Measurements from ENCODE around the gene ATM.
"Not testable (repeated sequence)": the region's sequence is repeated elsewhere in the genome, so short reads cannot be mapped to it uniquely, and the experiment has no call there.

Gene ATM

DNA sequence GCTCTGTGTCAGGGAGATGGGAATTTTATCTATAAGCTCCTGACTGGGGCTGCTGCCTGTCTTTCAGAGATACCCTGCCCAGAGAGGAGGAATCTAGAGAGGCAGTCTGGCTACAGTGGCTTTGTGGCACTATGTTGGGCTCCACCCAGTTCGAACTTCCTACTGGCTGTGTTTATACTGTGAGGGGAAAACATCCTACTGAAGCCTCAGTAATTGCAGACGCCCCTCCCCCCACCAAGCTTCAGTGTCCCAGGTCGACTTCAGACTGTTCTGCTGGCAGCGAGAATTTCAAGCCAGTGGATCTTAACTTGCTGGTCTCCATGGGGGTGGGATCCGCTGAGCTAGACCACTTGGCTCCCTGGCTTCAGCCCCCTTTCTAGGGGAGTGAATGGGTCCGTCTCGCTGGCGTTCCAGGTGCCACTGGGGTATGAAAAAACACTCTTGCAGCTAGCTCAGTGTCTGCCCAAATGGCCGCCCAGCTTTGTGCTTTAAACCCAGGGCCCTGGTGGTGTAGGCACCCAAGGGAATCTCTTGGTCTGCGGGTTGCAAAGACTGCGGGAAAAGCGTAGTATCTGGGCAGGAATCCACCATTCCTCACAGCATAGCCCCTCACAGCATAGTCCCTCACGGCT lies 54.2 kb downstream of the ATM start:
- not testable (repeated sequence) for H3K27ac ChIP-seq (ENCODE audit: insufficient read depth, low read length, poor library complexity, severe bottlenecking); H3K4me1 ChIP-seq (ENCODE audit: control insufficient read depth, insufficient read depth, low read length, poor library complexity, severe bottlenecking); DNase-seq; H3K9me3 ChIP-seq (ENCODE audit: control insufficient read depth, low read length); H3K4me3 ChIP-seq (ENCODE audit: insufficient read depth, low read depth, low read length, poor library complexity, severe bottlenecking); H3K27me3 ChIP-seq (replicated peaks; ENCODE audit: control insufficient read depth, insufficient read depth, low read length, poor library complexity, severe bottlenecking)
- peaks cover 69% of the 10 kb centered on the region for H3K36me3 ChIP-seq (ENCODE audit: control insufficient read depth, insufficient read depth, low read length)

GRCh38 chr11:108278546-108278945 lies 55.7 kb downstream of the ATM start:
- Histone ChIP-seq H3K9me3 (ENCODE audit: control insufficient read depth, low read length) (no peaks in the 10 kb centered on the region), H3K4me3 (ENCODE audit: insufficient read depth, low read depth, low read length, poor library complexity, severe bottlenecking) (no peak overlapping the region), H3K4me1 (ENCODE audit: control insufficient read depth, insufficient read depth, low read length, poor library complexity, severe bottlenecking) (no peaks in the 10 kb centered on the region), H3K27me3 (replicated peaks; ENCODE audit: control insufficient read depth, insufficient read depth, low read length, poor library complexity, severe bottlenecking) (no peaks in the 10 kb centered on the region), H3K36me3 (ENCODE audit: control insufficient read depth, insufficient read depth, low read length) (peaks cover 68% of the 10 kb centered on the region), H3K27ac (ENCODE audit: insufficient read depth, low read length, poor library complexity, severe bottlenecking) (no peak overlapping the region)
- DNase-seq = no peak

DNA sequence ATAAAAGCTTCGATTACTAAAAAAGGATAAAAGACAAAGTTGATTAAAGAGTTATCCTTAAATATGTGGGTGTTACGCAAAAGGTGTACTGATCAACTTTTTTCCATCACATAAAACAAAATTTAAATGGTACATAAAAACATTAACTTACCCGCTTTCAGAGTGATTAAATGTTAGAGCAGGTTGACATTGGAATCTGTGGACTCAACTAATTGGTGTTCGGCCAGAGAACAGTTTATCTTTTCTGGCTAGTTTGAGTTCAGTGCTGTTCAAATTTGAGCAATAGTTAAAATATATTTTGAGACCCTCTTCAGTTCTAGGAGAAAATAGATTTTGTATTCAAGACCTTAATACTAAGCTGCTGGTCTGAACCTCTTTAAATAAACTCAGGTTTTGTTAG lies 56.1 kb downstream of the ATM start:
- peaks cover 66% of the 10 kb centered on the region for H3K36me3 ChIP-seq (ENCODE audit: control insufficient read depth, insufficient read depth, low read length)
- no peak overlapping the region for H3K4me3 ChIP-seq (ENCODE audit: insufficient read depth, low read depth, low read length, poor library complexity, severe bottlenecking)
- no peaks in the 10 kb centered on the region for H3K9me3 ChIP-seq (ENCODE audit: control insufficient read depth, low read length)
- H3K27me3 ChIP-seq (replicated peaks; ENCODE audit: control insufficient read depth, insufficient read depth, low read length, poor library complexity, severe bottlenecking) = no peaks in the 10 kb centered on the region
- no peak for DNase-seq
- H3K4me1 ChIP-seq (ENCODE audit: control insufficient read depth, insufficient read depth, low read length, poor library complexity, severe bottlenecking) = no peaks in the 10 kb centered on the region
- H3K27ac ChIP-seq (ENCODE audit: insufficient read depth, low read length, poor library complexity, severe bottlenecking) = no peak overlapping the region

GRCh38 chr11:108286370-108286769 lies 63.5 kb downstream of the ATM start:
- DNase-seq = no peak
- no peaks in the 10 kb centered on the region for H3K4me1 ChIP-seq (ENCODE audit: control insufficient read depth, insufficient read depth, low read length, poor library complexity, severe bottlenecking)
- H3K4me3 ChIP-seq (ENCODE audit: insufficient read depth, low read depth, low read length, poor library complexity, severe bottlenecking) = no peak overlapping the region
- peaks cover 83% of the 10 kb centered on the region for H3K36me3 ChIP-seq (ENCODE audit: control insufficient read depth, insufficient read depth, low read length)
- H3K27ac ChIP-seq (ENCODE audit: insufficient read depth, low read length, poor library complexity, severe bottlenecking) = no peak overlapping the region
- no peaks in the 10 kb centered on the region for H3K9me3 ChIP-seq (ENCODE audit: control insufficient read depth, low read length)
- H3K27me3 ChIP-seq (replicated peaks; ENCODE audit: control insufficient read depth, insufficient read depth, low read length, poor library complexity, severe bottlenecking) = no peaks in the 10 kb centered on the region

DNA sequence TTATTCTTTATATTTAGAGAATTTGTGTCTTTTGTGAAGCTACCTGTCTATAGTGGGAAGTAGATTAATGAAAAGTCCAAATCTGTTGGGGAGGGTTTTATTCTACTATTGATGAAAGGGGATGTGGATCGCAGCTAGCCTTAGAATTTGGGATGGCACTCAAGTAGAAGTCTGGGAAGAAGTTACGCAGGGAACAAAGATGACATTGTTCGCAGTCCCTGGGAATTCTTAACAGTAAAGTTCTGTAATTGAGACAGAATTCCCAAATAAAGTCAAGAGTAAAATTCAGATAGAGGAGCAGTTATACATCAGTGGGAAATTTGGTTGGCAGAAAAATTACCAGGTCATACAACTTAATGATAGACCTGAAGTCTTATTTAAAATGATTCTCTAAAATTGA lies 64.1 kb downstream of the ATM start:
- Histone ChIP-seq H3K9me3 (ENCODE audit: control insufficient read depth, low read length) (no peaks in the 10 kb centered on the region), H3K27ac (ENCODE audit: insufficient read depth, low read length, poor library complexity, severe bottlenecking) (no peak overlapping the region), H3K27me3 (replicated peaks; ENCODE audit: control insufficient read depth, insufficient read depth, low read length, poor library complexity, severe bottlenecking) (no peaks in the 10 kb centered on the region), H3K4me1 (ENCODE audit: control insufficient read depth, insufficient read depth, low read length, poor library complexity, severe bottlenecking) (no peaks in the 10 kb centered on the region), H3K36me3 (ENCODE audit: control insufficient read depth, insufficient read depth, low read length) (peaks cover 83% of the 10 kb centered on the region), H3K4me3 (ENCODE audit: insufficient read depth, low read depth, low read length, poor library complexity, severe bottlenecking) (no peak overlapping the region)
- DNase-seq = no peak

DNA sequence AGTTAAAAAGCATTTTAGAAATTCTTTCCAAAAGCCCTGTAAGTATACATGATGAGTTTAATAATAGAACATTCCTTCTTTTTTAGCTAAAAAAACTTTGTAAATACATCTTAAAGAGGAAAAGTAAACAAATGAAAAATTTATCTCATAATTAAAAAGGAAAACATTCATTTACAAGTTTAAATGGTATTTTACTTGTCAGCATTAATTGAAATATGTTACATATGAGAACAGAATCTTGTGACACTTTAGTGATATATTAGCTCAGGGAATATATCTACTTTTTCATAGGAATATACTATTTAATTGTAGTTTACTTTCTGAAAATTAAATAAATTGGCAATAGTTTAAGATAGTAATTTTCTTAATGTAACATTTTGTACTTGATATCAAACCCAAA lies 66.2 kb downstream of the ATM start:
- H3K36me3 ChIP-seq (ENCODE audit: control insufficient read depth, insufficient read depth, low read length) = peaks cover 76% of the 10 kb centered on the region
- not testable (repeated sequence) for H3K27ac ChIP-seq (ENCODE audit: insufficient read depth, low read length, poor library complexity, severe bottlenecking); H3K4me3 ChIP-seq (ENCODE audit: insufficient read depth, low read depth, low read length, poor library complexity, severe bottlenecking); H3K4me1 ChIP-seq (ENCODE audit: control insufficient read depth, insufficient read depth, low read length, poor library complexity, severe bottlenecking); H3K9me3 ChIP-seq (ENCODE audit: control insufficient read depth, low read length); DNase-seq; H3K27me3 ChIP-seq (replicated peaks; ENCODE audit: control insufficient read depth, insufficient read depth, low read length, poor library complexity, severe bottlenecking)

DNA sequence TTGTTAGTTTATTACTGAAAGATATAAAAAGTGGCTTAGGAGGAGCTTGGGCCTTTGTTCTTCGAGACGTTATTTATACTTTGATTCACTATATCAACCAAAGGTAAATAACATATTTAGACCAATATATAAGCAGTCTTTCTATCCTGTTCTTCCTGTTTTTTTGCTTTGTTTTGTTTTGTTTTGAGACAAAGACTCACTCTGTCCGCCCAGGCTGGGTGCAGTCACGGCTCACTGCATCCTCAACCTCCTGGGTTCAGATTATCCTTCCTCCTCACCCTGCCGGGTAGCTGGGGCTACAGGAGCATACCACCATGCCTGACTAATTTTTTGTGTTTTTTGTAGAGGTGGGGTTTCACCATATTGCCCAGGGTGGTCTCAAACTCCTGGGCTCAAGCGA lies 66.8 kb downstream of the ATM start:
- Histone ChIP-seq H3K27ac (ENCODE audit: insufficient read depth, low read length, poor library complexity, severe bottlenecking) (no peak overlapping the region), H3K36me3 (ENCODE audit: control insufficient read depth, insufficient read depth, low read length) (peaks cover 70% of the 10 kb centered on the region), H3K4me3 (ENCODE audit: insufficient read depth, low read depth, low read length, poor library complexity, severe bottlenecking) (no peak overlapping the region), H3K9me3 (ENCODE audit: control insufficient read depth, low read length) (no peaks in the 10 kb centered on the region), H3K4me1 (ENCODE audit: control insufficient read depth, insufficient read depth, low read length, poor library complexity, severe bottlenecking) (no peaks in the 10 kb centered on the region), H3K27me3 (replicated peaks; ENCODE audit: control insufficient read depth, insufficient read depth, low read length, poor library complexity, severe bottlenecking) (no peaks in the 10 kb centered on the region)
- DNase-seq = no peak

GRCh38 chr11:108293229-108293628 lies 70.4 kb downstream of the ATM start:
- H3K4me3 ChIP-seq (ENCODE audit: insufficient read depth, low read depth, low read length, poor library complexity, severe bottlenecking) = no peak overlapping the region
- H3K27ac ChIP-seq (ENCODE audit: insufficient read depth, low read length, poor library complexity, severe bottlenecking) = no peak overlapping the region
- no peaks in the 10 kb centered on the region for H3K9me3 ChIP-seq (ENCODE audit: control insufficient read depth, low read length)
- H3K36me3 ChIP-seq (ENCODE audit: control insufficient read depth, insufficient read depth, low read length) = peaks cover 70% of the 10 kb centered on the region
- no peaks in the 10 kb centered on the region for H3K4me1 ChIP-seq (ENCODE audit: control insufficient read depth, insufficient read depth, low read length, poor library complexity, severe bottlenecking)
- H3K27me3 ChIP-seq (replicated peaks; ENCODE audit: control insufficient read depth, insufficient read depth, low read length, poor library complexity, severe bottlenecking) = no peaks in the 10 kb centered on the region
- DNase-seq = no peak

DNA sequence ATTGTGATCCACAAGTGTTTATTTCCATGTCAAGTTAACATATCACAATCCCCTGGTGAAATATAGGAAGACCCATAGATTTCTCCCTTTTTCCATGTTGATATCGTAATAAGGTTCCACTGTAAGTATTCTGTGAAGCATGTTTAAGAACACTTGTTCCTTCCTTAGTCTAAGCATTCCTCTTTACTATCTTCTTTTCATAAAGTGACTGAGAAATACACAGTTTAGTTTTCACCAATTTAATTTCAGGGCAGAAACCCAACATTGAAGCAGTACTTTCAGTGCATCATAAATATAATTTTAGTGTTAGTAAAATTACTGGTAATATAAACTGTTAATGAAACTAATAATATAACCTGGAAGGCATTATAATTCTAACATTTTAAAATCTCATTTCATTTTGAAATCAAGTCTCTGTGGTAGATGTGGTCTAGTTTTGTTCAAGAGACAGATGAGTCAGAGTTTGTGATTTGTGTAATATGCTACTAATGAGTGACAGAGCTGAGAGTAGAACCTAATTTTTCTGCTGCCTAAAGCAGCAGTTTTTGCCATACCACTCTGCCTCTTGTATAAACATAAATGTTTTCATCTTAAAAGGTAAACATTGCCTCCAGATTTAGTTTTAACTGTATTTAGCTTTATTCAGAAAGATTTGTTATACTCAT lies 79.4 kb downstream of the ATM start:
- no peaks in the 10 kb centered on the region for H3K4me1 ChIP-seq (ENCODE audit: control insufficient read depth, insufficient read depth, low read length, poor library complexity, severe bottlenecking)
- H3K36me3 ChIP-seq (ENCODE audit: control insufficient read depth, insufficient read depth, low read length) = peaks cover 84% of the 10 kb centered on the region
- H3K9me3 ChIP-seq (ENCODE audit: control insufficient read depth, low read length) = no peaks in the 10 kb centered on the region
- H3K27me3 ChIP-seq (replicated peaks; ENCODE audit: control insufficient read depth, insufficient read depth, low read length, poor library complexity, severe bottlenecking) = no peaks in the 10 kb centered on the region
- no peak for DNase-seq
- no peak overlapping the region for H3K4me3 ChIP-seq (ENCODE audit: insufficient read depth, low read depth, low read length, poor library complexity, severe bottlenecking)
- H3K27ac ChIP-seq (ENCODE audit: insufficient read depth, low read length, poor library complexity, severe bottlenecking) = no peak overlapping the region

- Histone ChIP-seq H3K27ac (ENCODE audit: insufficient read depth, low read length, poor library complexity, severe bottlenecking) (no peak overlapping the region), H3K36me3 (ENCODE audit: control insufficient read depth, insufficient read depth, low read length) (peaks cover 78% of the 10 kb centered on the region), H3K4me3 (ENCODE audit: insufficient read depth, low read depth, low read length, poor library complexity, severe bottlenecking) (no peak overlapping the region), H3K27me3 (replicated peaks; ENCODE audit: control insufficient read depth, insufficient read depth, low read length, poor library complexity, severe bottlenecking) (no peaks in the 10 kb centered on the region), H3K9me3 (ENCODE audit: control insufficient read depth, low read length) (no peaks in the 10 kb centered on the region), H3K4me1 (ENCODE audit: control insufficient read depth, insufficient read depth, low read length, poor library complexity, severe bottlenecking) (no peaks in the 10 kb centered on the region)
- DNase-seq = no peak
Observed at GRCh38 chr11:108307751-108308150, 84.9 kb downstream of the ATM start.
